GM19468 (cell line): ENCODE results near the gene PHF21B.

ENCODE experiments used
- ATAC-seq: cut with Tn5 transposase; IDR thresholded peaks from one replicate; pipeline ENCODE4 v1.9.1; 2021; ENCODE audit warnings: mild to moderate bottlenecking, moderate library complexity, moderate number of reproducible peaks; ENCODE audit not compliant: unreplicated experiment; ENCODE audit errors: extremely low read depth

PHF21B gene

GRCh38 chr22:44884968-44885805, 124.6 kb downstream of the PHF21B start:
- ATAC-seq, result no peak

GRCh38 chr22:44884562-44884961, 125.2 kb downstream of the PHF21B start:
- no peak for ATAC-seq

DNA sequence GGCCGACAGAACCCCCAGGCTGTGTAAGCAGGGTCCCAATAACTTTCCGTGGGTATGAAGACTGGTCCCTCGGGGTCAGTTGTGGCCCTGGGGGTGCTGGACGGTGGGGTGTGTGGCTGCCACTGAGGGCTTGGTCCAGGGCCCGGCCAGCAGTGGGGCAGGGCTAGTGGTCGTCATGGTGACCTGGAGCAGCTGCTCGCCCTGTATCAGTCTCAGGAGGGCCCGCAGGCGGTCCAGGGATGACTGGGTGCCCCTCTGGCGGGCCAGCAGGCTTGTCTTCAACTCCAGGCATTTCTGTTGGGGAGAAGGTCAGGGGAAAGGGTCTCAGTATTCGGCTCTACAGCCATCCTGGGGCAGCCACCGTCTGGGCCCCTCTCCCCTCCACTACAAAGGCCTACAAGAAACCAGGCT, 126.8 kb downstream of the PHF21B start:
- ATAC-seq, result no peak

- ATAC-seq, result no peak
Observed at GRCh38 chr22:44882226-44882905, 127.4 kb downstream of the PHF21B start.

GRCh38 chr22:44881624-44882023, 128.2 kb downstream of the PHF21B start:
- no peak for ATAC-seq

DNA sequence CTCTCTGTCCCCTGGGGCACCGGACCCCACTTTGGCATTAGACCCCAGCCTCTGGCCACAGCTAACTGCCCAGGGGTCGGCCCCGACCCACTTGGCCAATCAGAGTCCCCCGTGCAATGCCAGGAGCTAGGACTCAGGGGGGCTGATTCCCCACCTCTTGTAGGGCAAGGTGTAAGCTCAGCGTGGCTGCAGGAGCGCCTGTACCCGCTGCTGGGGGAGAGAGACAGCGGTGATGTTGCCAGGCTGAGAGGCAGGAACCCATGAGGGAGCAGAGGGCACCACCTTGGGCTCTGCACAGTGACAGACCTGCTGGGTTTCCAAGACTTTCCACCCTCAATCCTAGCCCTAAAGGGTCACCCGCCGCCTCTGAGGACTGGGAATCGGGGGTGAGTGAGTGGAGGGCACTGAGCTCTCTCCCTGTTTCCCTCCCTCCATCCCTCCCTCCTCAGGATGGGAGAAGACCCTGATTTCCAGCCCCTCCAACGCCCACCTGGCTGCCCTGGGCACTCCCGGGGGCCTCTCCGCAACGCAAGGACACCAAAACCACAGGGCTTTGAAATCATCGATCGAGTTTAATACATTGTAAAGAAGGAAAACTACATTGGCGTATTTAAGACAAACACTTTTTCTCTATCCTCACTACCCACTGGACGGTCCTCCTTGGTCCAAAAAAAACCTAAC, 129.1 kb downstream of the PHF21B start:
- ATAC-seq, result no peak

DNA sequence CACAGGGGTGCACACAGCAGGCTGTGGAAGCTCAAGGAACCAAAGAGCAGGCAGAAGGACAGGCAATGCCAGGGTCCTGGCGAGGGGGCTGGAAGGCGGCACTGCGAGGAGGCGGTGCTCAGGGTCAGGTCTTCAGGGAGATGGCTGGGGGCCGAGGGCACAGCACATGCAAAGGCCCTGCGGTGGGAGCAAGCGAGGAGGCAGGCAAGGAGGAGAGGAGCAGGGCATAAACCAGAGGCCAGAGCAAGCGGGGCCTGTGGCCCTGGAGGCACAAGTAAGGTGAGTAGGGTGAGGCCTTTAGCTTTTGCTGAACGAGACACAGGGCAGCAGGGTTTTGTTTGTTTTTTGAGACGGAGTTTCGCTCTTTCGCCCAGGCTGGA, 130.5 kb downstream of the PHF21B start:
- ATAC-seq, result no peak

GRCh38 chr22:44878483-44879300, 131.1 kb downstream of the PHF21B start:
- ATAC-seq, result no peak

GRCh38 chr22:44876921-44877320, 132.9 kb downstream of the PHF21B start:
- ATAC-seq, result no peak

GRCh38 chr22:44871782-44872181, 138.0 kb downstream of the PHF21B start:
- no peak for ATAC-seq

- ATAC-seq, result no peak
Observed at GRCh38 chr22:44870021-44870420, 139.8 kb downstream of the PHF21B start.

DNA sequence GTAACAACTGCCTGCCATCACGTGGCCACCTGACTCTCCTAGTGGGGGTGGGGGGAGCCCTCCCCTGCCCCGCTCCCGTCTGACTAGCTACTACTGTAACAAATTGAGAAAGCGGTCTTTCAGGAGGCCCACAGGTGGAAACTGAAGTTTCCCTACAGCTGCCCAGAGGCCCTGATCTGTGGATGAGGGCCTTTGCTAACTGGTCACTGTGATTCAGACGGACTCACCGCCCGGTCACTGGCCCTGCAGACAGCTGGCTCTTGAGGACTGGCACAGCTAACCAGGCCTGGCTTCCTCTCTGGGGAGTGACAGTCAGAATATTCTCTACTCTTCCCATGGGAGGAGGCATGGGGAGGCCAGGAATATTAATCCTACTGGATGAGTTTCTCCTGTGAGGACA, 140.6 kb downstream of the PHF21B start:
- no peak for ATAC-seq

DNA sequence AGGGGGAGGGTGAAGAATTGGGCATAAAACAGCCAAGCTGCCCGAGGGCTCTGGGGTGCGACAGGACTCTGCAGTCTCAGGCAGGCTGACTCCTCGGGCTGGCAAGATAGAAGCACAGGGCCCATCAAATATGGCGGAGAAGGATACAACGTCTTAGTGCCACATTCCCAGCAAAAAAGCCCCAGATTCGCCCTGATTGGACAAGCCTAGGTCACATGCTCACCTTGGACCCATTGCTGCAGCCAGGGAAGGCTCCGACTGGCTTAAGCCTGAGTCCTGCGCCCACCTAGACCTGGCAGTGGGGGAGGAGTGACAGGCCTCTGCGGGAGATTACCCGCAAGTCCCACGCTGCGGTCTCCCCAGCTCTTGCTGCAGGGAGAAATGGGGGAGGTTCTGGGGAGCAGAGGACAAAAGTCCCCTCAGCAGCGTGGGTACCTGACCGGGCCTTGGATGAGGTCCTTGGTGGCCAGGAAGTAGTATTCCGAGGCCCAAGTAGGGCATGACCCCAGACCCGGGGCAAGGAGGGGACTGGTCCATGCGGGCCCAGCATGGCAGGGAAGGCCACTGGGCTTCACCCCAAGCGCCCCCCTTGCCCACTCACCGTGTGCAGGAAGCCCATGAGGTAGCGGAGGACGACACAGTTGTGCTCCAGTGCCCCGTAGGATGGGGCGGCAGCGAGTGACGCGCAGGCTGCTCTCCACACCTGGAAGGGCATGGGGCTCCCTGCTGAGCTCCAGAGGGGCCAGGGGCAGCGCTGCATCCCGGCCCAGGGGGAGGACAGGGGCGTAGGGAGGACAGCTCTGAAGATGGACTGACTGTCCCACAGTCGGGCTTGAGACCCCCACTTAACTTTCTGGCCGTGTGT, 144.4 kb downstream of the PHF21B start:
- no peak for ATAC-seq

DNA sequence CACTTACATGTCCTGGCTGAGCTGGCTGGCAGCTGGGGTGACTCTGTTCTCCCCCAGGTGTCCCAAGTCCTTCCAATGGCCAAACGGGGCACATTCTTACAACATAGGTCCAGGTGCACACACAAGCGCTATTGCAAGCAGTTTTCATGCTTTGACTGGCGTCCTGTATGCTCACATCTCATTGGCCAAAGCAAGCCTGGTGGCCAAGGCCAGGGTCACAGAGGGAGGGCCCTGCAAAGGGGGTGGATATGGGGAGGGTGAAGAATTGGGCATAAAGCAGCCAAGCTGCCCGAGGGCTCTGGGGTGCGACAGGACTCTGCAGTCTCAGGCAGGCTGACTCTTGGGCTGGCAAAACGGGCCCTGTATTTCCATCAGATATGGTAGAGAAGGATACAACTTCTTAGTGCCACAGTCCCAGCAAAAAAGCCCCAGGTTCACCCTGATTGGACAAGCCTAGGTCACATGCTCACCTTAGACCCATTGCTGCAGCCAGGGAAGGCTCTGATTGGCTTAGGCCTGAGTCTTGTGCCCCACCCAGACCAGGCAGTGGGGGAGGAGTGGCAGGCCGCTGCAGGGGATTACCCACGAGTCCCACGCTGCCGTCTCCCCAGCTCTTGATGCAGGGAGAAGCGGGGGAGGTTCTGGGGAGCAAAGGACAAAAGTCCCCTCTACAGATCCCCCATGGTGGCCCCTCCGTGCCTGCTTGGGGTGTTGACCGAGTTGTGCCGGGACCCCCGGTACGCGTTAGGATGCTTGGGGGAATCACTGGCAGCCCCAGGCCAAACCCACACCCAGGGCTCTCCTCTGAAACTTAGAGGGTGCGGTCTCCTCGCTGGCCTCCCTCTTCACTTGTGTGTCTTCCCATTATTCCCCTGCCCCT, 146.6 kb downstream of the PHF21B start:
- ATAC-seq, result no peak

- ATAC-seq, result no peak
Observed at GRCh38 chr22:44862281-44862680, 147.5 kb downstream of the PHF21B start.

DNA sequence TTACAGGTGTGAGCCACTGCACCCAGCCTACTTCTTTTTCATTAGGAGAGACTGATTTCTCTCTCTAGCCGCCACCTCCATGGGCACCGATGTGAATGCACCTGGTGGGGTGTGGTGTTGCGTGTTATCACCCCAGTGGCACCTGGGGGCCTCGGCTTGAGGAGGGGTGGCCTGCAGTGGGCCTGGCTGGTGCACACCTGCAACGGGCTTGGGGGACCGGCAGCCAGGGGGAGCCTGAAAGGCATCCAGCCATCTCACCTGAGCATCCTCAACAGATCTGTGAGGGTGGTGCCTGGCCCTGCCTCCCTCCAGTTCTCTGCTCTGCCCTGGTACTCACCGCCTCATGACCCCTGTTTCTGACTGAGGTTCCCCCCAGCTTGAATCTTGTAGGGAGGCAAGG, 148.6 kb downstream of the PHF21B start:
- no peak for ATAC-seq

DNA sequence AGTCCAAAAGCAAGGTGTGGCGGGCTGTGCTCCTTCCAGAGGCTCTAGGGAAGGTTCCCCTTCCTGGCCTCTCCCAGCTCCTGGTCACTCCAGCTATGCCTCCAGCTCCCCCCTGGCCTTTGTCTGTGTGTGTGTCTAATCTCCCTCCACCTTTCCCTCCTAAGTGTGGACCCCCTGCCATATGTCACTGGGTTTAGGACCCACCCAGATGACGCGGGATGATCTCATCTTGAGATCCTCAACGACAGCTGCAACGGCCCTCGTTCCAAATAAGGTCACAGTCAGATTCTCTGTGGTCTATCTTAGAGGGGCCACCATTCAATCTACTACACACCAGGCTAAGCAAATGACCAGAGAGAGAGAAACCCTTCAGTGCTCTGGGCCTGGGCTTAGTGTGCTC, 149.5 kb downstream of the PHF21B start:
- no peak for ATAC-seq

- ATAC-seq, result no peak
Observed at GRCh38 chr22:44859641-44860040, 150.2 kb downstream of the PHF21B start.
